AG10803 (cell line): ENCODE results near the gene SPINT2.

Experiments
- DNase-seq: peaks from one replicate; pipeline ENCODE4 v3.0.0; 2010; ENCODE audit warnings: low read depth
- H3K4me3 ChIP-seq: 2 replicates; pipeline ENCODE4 v1.5.1; 2011; ENCODE audit warnings: mild to moderate bottlenecking, low read length, control low read depth
- CTCF ChIP-seq: conservative IDR thresholded peaks from 2 replicates; pipeline ENCODE4 v1.5.1; 2011; ENCODE audit warnings: mild to moderate bottlenecking, low read length, control low read depth, inconsistent platforms

Gene SPINT2

GRCh38 chr19:38321646-38322196, 57.3 kb downstream of the SPINT2 start:
- peak; percentile 83 for DNase-seq
- TF ChIP-seq CTCF, result no peak; the same call in 1 of the 2 replicates
- H3K4me3 ChIP-seq, result peak overlapping the region; percentile 71

GRCh38 chr19:38323291-38323690, 58.9 kb downstream of the SPINT2 start:
- no peak for DNase-seq
- no peak for TF ChIP-seq CTCF
- no peak overlapping the region for H3K4me3 ChIP-seq

GRCh38 chr19:38324431-38324830, 60.1 kb downstream of the SPINT2 start:
- H3K4me3 ChIP-seq, result no peak overlapping the region
- TF ChIP-seq CTCF, result no peak
- DNase-seq, result no peak

- no peak for DNase-seq
- H3K4me3 ChIP-seq, result no peak overlapping the region
- no peak for TF ChIP-seq CTCF
Observed at GRCh38 chr19:38326591-38326990, 62.2 kb downstream of the SPINT2 start.

GRCh38 chr19:38329651-38330050, 65.3 kb downstream of the SPINT2 start:
- DNase-seq, result no peak
- H3K4me3 ChIP-seq, result no peak overlapping the region
- TF ChIP-seq CTCF, result no peak

GRCh38 chr19:38331728-38332127, 67.4 kb downstream of the SPINT2 start:
- no peak for TF ChIP-seq CTCF
- no peak for DNase-seq
- no peak overlapping the region for H3K4me3 ChIP-seq

GRCh38 chr19:38333245-38333644, 68.9 kb downstream of the SPINT2 start:
- no peak overlapping the region for H3K4me3 ChIP-seq
- no peak for TF ChIP-seq CTCF
- no peak for DNase-seq
